Measurements from ENCODE around the gene DNM3.

DNA sequence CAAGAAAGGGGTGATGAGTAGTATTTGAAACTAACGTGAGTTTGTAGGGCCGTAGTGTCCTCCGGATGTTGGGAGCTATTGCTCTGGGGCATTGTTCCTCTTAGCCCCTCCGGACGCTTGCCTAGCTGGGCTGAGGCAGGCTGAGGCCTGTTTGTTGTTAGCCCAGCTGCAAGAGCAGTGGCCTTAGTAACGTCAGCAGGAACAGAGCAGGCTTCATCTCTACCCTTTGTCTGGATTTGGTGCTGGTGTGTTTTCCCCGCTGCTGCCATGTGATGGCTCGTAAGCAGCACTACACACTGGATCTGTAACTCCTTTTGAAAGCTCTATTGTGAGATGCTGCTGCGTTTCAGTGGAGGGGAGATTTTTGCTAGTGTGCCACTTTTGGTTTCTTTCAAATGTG, 57.6 kb downstream of the DNM3 start:
- TF ChIP-seq CTCF (IDR thresholded peaks at IDR 0.05) (no peak), POLR2A (IDR thresholded peaks at IDR 0.05) (no peak)
